HPDE6-E6E7 (cell line): ENCODE results near the gene MXD1.

Experiments used
- DNase-seq: peaks from one replicate; pipeline ENCODE4 v3.0.0; 2011; ENCODE audit warnings: missing footprints; ENCODE audit errors: extremely low spot score

The MXD1 gene

GRCh38 chr2:69952336-69953115 lies 37.6 kb downstream of the MXD1 start:
- DNase-seq, result no peak

- no peak for DNase-seq
Measured at GRCh38 chr2:69954084-69954483, 39.2 kb downstream of the MXD1 start.

- no peak for DNase-seq
Measured at GRCh38 chr2:69955029-69955428, 40.1 kb downstream of the MXD1 start.

GRCh38 chr2:69956475-69956979 lies 41.6 kb downstream of the MXD1 start:
- no peak for DNase-seq

- no peak for DNase-seq
Measured at GRCh38 chr2:69957965-69958364, 43.1 kb downstream of the MXD1 start.

- DNase-seq, result no peak
Measured at GRCh38 chr2:69958480-69958879, 43.6 kb downstream of the MXD1 start.

GRCh38 chr2:69959425-69959824 lies 44.5 kb downstream of the MXD1 start:
- no peak for DNase-seq

GRCh38 chr2:69960821-69961220 lies 45.9 kb downstream of the MXD1 start:
- DNase-seq, result no peak

GRCh38 chr2:69961496-69961895 lies 46.6 kb downstream of the MXD1 start, which contains the start of gene ASPRV1:
Gene ASPRV1, minus strand, starts transcription at chr2:69961631. Its CDS starts 195 bp downstream, at chr2:69961436.
- no peak for DNase-seq

- no peak for DNase-seq
Measured at GRCh38 chr2:69962986-69963730, 48.2 kb downstream of the MXD1 start.

- no peak for DNase-seq
Measured at GRCh38 chr2:69964353-69964841, 49.5 kb downstream of the MXD1 start.

GRCh38 chr2:69965756-69966445 lies 51.0 kb downstream of the MXD1 start:
- DNase-seq, result no peak

- DNase-seq, result no peak
Measured at GRCh38 chr2:69966496-69966895, 51.6 kb downstream of the MXD1 start.

- DNase-seq, result no peak
Measured at GRCh38 chr2:69968609-69969008, 53.7 kb downstream of the MXD1 start.

GRCh38 chr2:69969126-69969983 lies 54.4 kb downstream of the MXD1 start:
- no peak for DNase-seq

- no peak for DNase-seq
Measured at GRCh38 chr2:69969991-69970390, 55.1 kb downstream of the MXD1 start.

- no peak for DNase-seq
Measured at GRCh38 chr2:69972822-69973221, 57.9 kb downstream of the MXD1 start.

GRCh38 chr2:69973335-69973735 lies 58.4 kb downstream of the MXD1 start:
- DNase-seq, result no peak

GRCh38 chr2:69975136-69975852 lies 60.4 kb downstream of the MXD1 start:
- DNase-seq, result no peak

GRCh38 chr2:69975853-69976462 lies 61.0 kb downstream of the MXD1 start:
- no peak for DNase-seq
